ENCODE data around the gene LRRC9.

The LRRC9 gene

GRCh38 chr14:59918824-59919569 is 947 bp upstream of the LRRC9 start:
- H3F3A ChIP-seq (ENCODE audit: insufficient read depth) = no peaks in the 10 kb centered on the region
- peak overlapping the region; percentile 90 for H2AFZ ChIP-seq (ENCODE audit: low read depth, low read length, severe bottlenecking)
- H3K27ac ChIP-seq (ENCODE audit: low read depth, low read length) = no peak overlapping the region
- no peaks in the 10 kb centered on the region for H3K36me3 ChIP-seq (ENCODE audit: low read length)
- H3K9ac ChIP-seq (ENCODE audit: low read length) = peak overlapping the region; percentile 18; the same call in 1 of the 2 replicates
- H3K4me3 ChIP-seq (ENCODE audit: insufficient read depth, low read length, poor library complexity, severe bottlenecking) = peak overlapping the region; percentile 41
- H3K27me3 ChIP-seq (ENCODE audit: low read length) = no peaks in the 10 kb centered on the region
- no peaks in the 10 kb centered on the region for H3K79me2 ChIP-seq (ENCODE audit: insufficient read depth, low read length)
- H3K4me2 ChIP-seq (ENCODE audit: low read depth, low read length, poor library complexity, severe bottlenecking) = peak overlapping the region; percentile 67
- no peaks in the 10 kb centered on the region for H3K9me3 ChIP-seq (ENCODE audit: insufficient read depth, low read length)
- no peaks in the 10 kb centered on the region for H4K20me1 ChIP-seq (ENCODE audit: low read depth, low read length)
- H3K9me2 ChIP-seq (replicated peaks; ENCODE audit: insufficient read depth, low read length) = no peaks in the 10 kb centered on the region
- no peak for TF ChIP-seq EZH2phosphoT487 (conservative IDR thresholded peaks at IDR 0.05; ENCODE audit: low read length)
- peak; percentile 40 for TF ChIP-seq CTCF (IDR thresholded peaks at IDR 0.05; ENCODE audit: insufficient read depth, low read length, poor library complexity, severe bottlenecking)

GRCh38 chr14:59920378-59920683 is 387 bp downstream of the LRRC9 start:
- Histone ChIP-seq H4K20me1 (ENCODE audit: low read depth, low read length) (no peaks in the 10 kb centered on the region), H3K9me2 (replicated peaks; ENCODE audit: insufficient read depth, low read length) (no peaks in the 10 kb centered on the region), H3K9ac (ENCODE audit: low read length) (no peak overlapping the region), H3K9me3 (ENCODE audit: insufficient read depth, low read length) (no peaks in the 10 kb centered on the region), H3K27me3 (ENCODE audit: low read length) (no peaks in the 10 kb centered on the region), H2AFZ (ENCODE audit: low read depth, low read length, severe bottlenecking) (no peak overlapping the region), H3K79me2 (ENCODE audit: insufficient read depth, low read length) (no peaks in the 10 kb centered on the region), H3F3A (ENCODE audit: insufficient read depth) (no peaks in the 10 kb centered on the region), H3K4me2 (ENCODE audit: low read depth, low read length, poor library complexity, severe bottlenecking) (no peak overlapping the region), H3K36me3 (ENCODE audit: low read length) (no peaks in the 10 kb centered on the region), H3K4me3 (ENCODE audit: insufficient read depth, low read length, poor library complexity, severe bottlenecking) (no peak overlapping the region), H3K27ac (ENCODE audit: low read depth, low read length) (no peak overlapping the region)
- TF ChIP-seq CTCF (IDR thresholded peaks at IDR 0.05; ENCODE audit: insufficient read depth, low read length, poor library complexity, severe bottlenecking) (no peak), EZH2phosphoT487 (conservative IDR thresholded peaks at IDR 0.05; ENCODE audit: low read length) (no peak)

- H3K9me3 ChIP-seq (ENCODE audit: insufficient read depth, low read length) = no peaks in the 10 kb centered on the region
- no peak overlapping the region for H3K9ac ChIP-seq (ENCODE audit: low read length)
- H3K27me3 ChIP-seq (ENCODE audit: low read length) = no peaks in the 10 kb centered on the region
- H3K27ac ChIP-seq (ENCODE audit: low read depth, low read length) = no peak overlapping the region
- no peak overlapping the region for H3K4me2 ChIP-seq (ENCODE audit: low read depth, low read length, poor library complexity, severe bottlenecking)
- H3K9me2 ChIP-seq (replicated peaks; ENCODE audit: insufficient read depth, low read length) = no peaks in the 10 kb centered on the region
- H2AFZ ChIP-seq (ENCODE audit: low read depth, low read length, severe bottlenecking) = no peak overlapping the region
- H3F3A ChIP-seq (ENCODE audit: insufficient read depth) = no peaks in the 10 kb centered on the region
- no peaks in the 10 kb centered on the region for H4K20me1 ChIP-seq (ENCODE audit: low read depth, low read length)
- TF ChIP-seq CTCF (IDR thresholded peaks at IDR 0.05; ENCODE audit: insufficient read depth, low read length, poor library complexity, severe bottlenecking) = no peak
- H3K79me2 ChIP-seq (ENCODE audit: insufficient read depth, low read length) = no peaks in the 10 kb centered on the region
- H3K36me3 ChIP-seq (ENCODE audit: low read length) = no peaks in the 10 kb centered on the region
- H3K4me3 ChIP-seq (ENCODE audit: insufficient read depth, low read length, poor library complexity, severe bottlenecking) = no peak overlapping the region
Observed at GRCh38 chr14:59925797-59926196, 5.9 kb downstream of the LRRC9 start.

Data from SU-DHL-6 (cell line).